SK-N-SH (cell line): Measurements from ENCODE around the gene STX7. TPM values are rescaled to one million over a fixed set of nuclear protein-coding genes. Genes with fewer than 3 reads are reported as not detected.

Source experiments
- CTCF ChIA-PET: fragments of 300-600, 350-600 bp; formaldehyde crosslinking; extraction: SDS; loops from one replicate; lab custom pipeline; 2021; lab: Yijun Ruan, JAX
- POLR2A ChIA-PET: fragments of 350-600 bp; sonication (Branson Sonifier 250); formaldehyde crosslinking; extraction: SDS; loops from one replicate; lab custom pipeline; 2020; ENCODE audit warnings: antibody characterized with exemption, inconsistent platforms; lab: Yijun Ruan, JAX
- DNase-seq: peaks from one replicate; pipeline ENCODE4 v3.0.0; 2012
- H2AFZ ChIP-seq: fragments of 200-600 bp; sonication (generic); 2 replicates; pipeline ENCODE4 v1.8.1; 2016; ENCODE audit warnings: antibody characterized with exemption, mild to moderate bottlenecking, low read depth
- H3F3A ChIP-seq: fragments of 200-600 bp; sonication (generic); replicated peaks from 2 replicates; pipeline ENCODE3; 2016; ENCODE audit warnings: antibody characterized with exemption, mild to moderate bottlenecking; ENCODE audit not compliant: insufficient read depth
- H3K27ac ChIP-seq, 2 experiments: fragments of 200-500 bp in 1 of 2; fragments of 200-600 bp in 1 of 2; sonication (Bioruptor generic) in 1 of 2; sonication (generic), shearing (Covaris generic) in 1 of 2; 2 replicates each; pipeline versions ENCODE4 v1.5.1 to v1.6.1; 2014 to 2016; ENCODE audit warnings: low read depth in 2 of 2, inconsistent platforms in 1 of 2, low read length in 1 of 2, mild to moderate bottlenecking in 1 of 2, mixed read lengths in 1 of 2
- H3K27me3 ChIP-seq: fragments of 200-600 bp; sonication (generic), shearing (Covaris generic); 2 replicates; pipeline ENCODE4 v1.6.1; 2016; ENCODE audit warnings: mixed run types; ENCODE audit not compliant: insufficient read depth
- H3K36me3 ChIP-seq, 2 experiments: fragments of 200-500 bp in 1 of 2; fragments of 200-600 bp in 1 of 2; sonication (Bioruptor generic) in 1 of 2; sonication (generic) in 1 of 2; replicated peaks in 1 of 2; 2 replicates each; pipeline versions ENCODE3 to v1.5.1; 2014 to 2016; ENCODE audit warnings: low read length in 1 of 2, mild to moderate bottlenecking in 1 of 2; ENCODE audit not compliant: insufficient read depth in 2 of 2, control insufficient read depth in 1 of 2
- H3K4me1 ChIP-seq, 2 experiments: fragments of 200-500 bp in 1 of 2; fragments of 200-600 bp in 1 of 2; sonication (Bioruptor generic) in 1 of 2; sonication (generic), shearing (Covaris generic) in 1 of 2; 2 replicates each; pipeline versions ENCODE4 v1.5.1 to v1.6.1; 2014 to 2016; ENCODE audit warnings: low read depth in 1 of 2, low read length in 1 of 2, mixed run types in 1 of 2; ENCODE audit not compliant: insufficient read depth in 2 of 2, control insufficient read depth in 1 of 2
- H3K4me2 ChIP-seq: fragments of 200-600 bp; sonication (generic), shearing (Covaris generic); 2 replicates; pipeline ENCODE4 v1.6.1; 2017; ENCODE audit warnings: mixed run types
- H3K4me3 ChIP-seq, 2 experiments: fragments of 200-500 bp in 1 of 2; fragments of 200-600 bp in 1 of 2; sonication (Bioruptor generic) in 1 of 2; sonication (generic), shearing (Covaris generic) in 1 of 2; 2 replicates each; pipeline versions ENCODE4 v1.5.1 to v1.8.1; 2014 to 2016; ENCODE audit warnings: low read depth in 2 of 2, inconsistent platforms in 1 of 2, low read length in 1 of 2, mild to moderate bottlenecking in 1 of 2, mixed read lengths in 1 of 2, moderate library complexity in 1 of 2
- H3K79me2 ChIP-seq: fragments of 200-600 bp; sonication (generic); 2 replicates; pipeline ENCODE4 v1.8.1; 2017; ENCODE audit warnings: mild to moderate bottlenecking; ENCODE audit not compliant: insufficient read depth
- H3K9ac ChIP-seq: fragments of 200-600 bp; sonication (generic); 2 replicates; pipeline ENCODE4 v1.6.1; 2017; ENCODE audit warnings: mixed run types
- H3K9me2 ChIP-seq: fragments of 200-600 bp; sonication (generic); 2 replicates; pipeline ENCODE4 v1.6.1; 2017; ENCODE audit warnings: mixed run types
- H3K9me3 ChIP-seq: fragments of 200-600 bp; sonication (generic); 2 replicates; pipeline ENCODE4 v1.6.1; 2017; ENCODE audit warnings: mixed run types, mild to moderate bottlenecking, moderate library complexity
- H4K20me1 ChIP-seq: fragments of 200-600 bp; sonication (generic); 2 replicates; pipeline ENCODE4 v1.6.1; 2017; ENCODE audit warnings: mild to moderate bottlenecking, mixed run types; ENCODE audit not compliant: insufficient read depth
- CHD2 ChIP-seq: fragments of 150-350 bp; IDR thresholded peaks from 2 replicates; pipeline ENCODE4 v1.6.1; 2018; ENCODE audit warnings: low read length; ENCODE audit not compliant: partially characterized antibody
- ELF1 ChIP-seq: IDR thresholded peaks from 2 replicates; pipeline ENCODE4 v1.4.0; 2012
- EP300 ChIP-seq, 2 experiments: IDR thresholded peaks; 2 replicates each; pipeline versions ENCODE4 v1.4.0 to v1.6.1; 2012; ENCODE audit warnings: borderline replicate concordance in 1 of 2, low read depth in 1 of 2, low read length in 1 of 2
- EZH2phosphoT487 ChIP-seq: fragments of 200-600 bp; sonication (generic); IDR thresholded peaks from 2 replicates; pipeline ENCODE4 v1.6.1; 2017; ENCODE audit warnings: low read depth, mixed run types, mild to moderate bottlenecking, antibody characterized with exemption, moderate library complexity, borderline replicate concordance
- FOSL2 ChIP-seq: IDR thresholded peaks from 2 replicates; pipeline ENCODE4 v1.4.0; 2012; ENCODE audit warnings: low read depth, mild to moderate bottlenecking, moderate library complexity, borderline replicate concordance
- FOXJ3 ChIP-seq: sonication (generic); formaldehyde crosslinking; IDR thresholded peaks from 2 replicates; pipeline ENCODE4 v1.5.1; 2020; ENCODE audit warnings: mild to moderate bottlenecking, missing genetic modification reagents
- GABPA ChIP-seq: IDR thresholded peaks from 2 replicates; pipeline ENCODE4 v1.4.0; 2012; ENCODE audit warnings: low read depth, mild to moderate bottlenecking
- JUND ChIP-seq: IDR thresholded peaks from 2 replicates; pipeline ENCODE4 v1.4.0; 2012
- MEF2A ChIP-seq: IDR thresholded peaks from 2 replicates; pipeline ENCODE4 v1.4.0; 2012; ENCODE audit warnings: low read depth, borderline replicate concordance
- MXI1 ChIP-seq: IDR thresholded peaks from 2 replicates; pipeline ENCODE4 v1.6.1; 2012; ENCODE audit warnings: mild to moderate bottlenecking, low read depth, low read length, improper control_type of control experiment
- REST ChIP-seq: IDR thresholded peaks from 2 replicates; pipeline ENCODE4 v1.6.1; 2012; ENCODE audit warnings: mild to moderate bottlenecking, low read depth, low read length, moderate library complexity
- RXRA ChIP-seq: IDR thresholded peaks from 2 replicates; pipeline ENCODE4 v1.4.0; 2012; ENCODE audit warnings: low read depth, mild to moderate bottlenecking, borderline replicate concordance
- SMC3 ChIP-seq: IDR thresholded peaks from 2 replicates; pipeline ENCODE4 v1.6.1; 2012; ENCODE audit warnings: low read depth, low read length, improper control_type of control experiment
- TCF12 ChIP-seq: IDR thresholded peaks from 2 replicates; pipeline ENCODE4 v1.4.0; 2012
- USF2 ChIP-seq: fragments of 150-350 bp; IDR thresholded peaks from 2 replicates; pipeline ENCODE4 v1.6.1; 2017; ENCODE audit warnings: antibody characterized with exemption, low read length, low read depth, borderline replicate concordance
- YY1 ChIP-seq: IDR thresholded peaks from 2 replicates; pipeline ENCODE4 v1.4.0; 2012; ENCODE audit warnings: low read depth, mild to moderate bottlenecking
- WGBS: methylation state at CpG from one replicate; pipeline ENCODE4 v1.1.6; 2017; ENCODE audit warnings: low lambda C conversion rate; 5-methylcytosine and 5-hydroxymethylcytosine counted together
- polyA plus RNA-seq, 3 experiments: library from polyadenylated mRNA; depleted of rRNA; stranded (reverse); fragments of >200 nt; gene quantifications; 2 replicates each; pipeline ENCODE4 v1.2.3, GENCODE V29; 2012
- TF ChIP-seq, protein P1 (sequence below): fragments of 200-600 bp; sonication (generic); IDR thresholded peaks from 2 replicates; pipeline ENCODE4 v1.6.1; 2017; ENCODE audit warnings: antibody characterized with exemption, mild to moderate bottlenecking, moderate library complexity
- TF ChIP-seq, protein P2 (sequence below): IDR thresholded peaks from 2 replicates; pipeline ENCODE4; 2012

STX7 gene
- polyA plus RNA-seq, 1 of the 3 experiments (the other 2 are of a cell fraction): 12.8 TPM

GRCh38 chr6:132552372-132552771 lies 39.5 kb upstream of the STX7 start, which contains the start of gene TAAR8:
Gene TAAR8, plus strand, starts transcription at chr6:132552672. Its CDS starts 21 bp downstream, at chr6:132552693.
- H3K27me3 ChIP-seq: peaks cover 18% of the 10 kb centered on the region
- no peak within 1 kb of the TSS for H3K4me3 ChIP-seq
- no peaks in the 10 kb centered on the region for H3K36me3 ChIP-seq
- no peak within 1 kb of the TSS for H2AFZ ChIP-seq
- H3K9me3 ChIP-seq: no peaks in the 10 kb centered on the region
- H3K9me2 ChIP-seq: no peaks in the 10 kb centered on the region
- CTCF ChIA-PET: interaction anchor here (1.5 to 2.9 kb wide), 3 partner anchors 11 to 273 kb away, joined by 3 to 11 read pairs (median 4); no protein-coding TSS in a partner anchor
- no peak within 1 kb of the TSS for H3K9ac ChIP-seq
- no peak within 1 kb of the TSS for H3K27ac ChIP-seq
- no peaks in the 10 kb centered on the region for H3K79me2 ChIP-seq
- no peak within 1 kb of the TSS for H3K4me2 ChIP-seq
- DNase-seq: no peak
- no peaks in the 10 kb centered on the region for H3K4me1 ChIP-seq
- no peaks in the 10 kb centered on the region for H4K20me1 ChIP-seq
- POLR2A ChIA-PET: no interaction called here
- 5% methylated on average over 2 of the region's 2 CpGs for WGBS
- TF ChIP-seq FOSL2 (no peak), EZH2phosphoT487 (no peak)
- no peaks in the 10 kb centered on the region for H3F3A ChIP-seq

- Histone ChIP-seq H3K27me3 (peaks cover 18% of the 10 kb centered on the region), H3K4me3 (no peak overlapping the region), H3K9me3 (no peaks in the 10 kb centered on the region), H3K4me2 (no peak overlapping the region), H3K36me3 (no peaks in the 10 kb centered on the region), H3K9me2 (no peaks in the 10 kb centered on the region), H4K20me1 (no peaks in the 10 kb centered on the region), H3K9ac (no peak overlapping the region), H3F3A (no peaks in the 10 kb centered on the region), H3K27ac (no peak overlapping the region), H2AFZ (no peak overlapping the region), H3K79me2 (no peaks in the 10 kb centered on the region), H3K4me1 (no peaks in the 10 kb centered on the region)
- WGBS: 0% methylated on average over 4 of the region's 4 CpGs
- TF ChIP-seq FOXJ3 (CRISPR knock-in tag) (no peak), RXRA (no peak), CHD2 (no peak), TCF12 (no peak), ELF1 (no peak), JUND (no peak), GABPA (no peak), SMC3 (no peak), REST (no peak), EP300 (IDR thresholded peaks at IDR 0.05; ENCODE audit: borderline replicate concordance in 1 of 2, low read depth in 1 of 2, low read length in 1 of 2) (no peak), USF2 (no peak), YY1 (no peak), MXI1 (no peak), MEF2A (no peak)
- TF ChIP-seq, protein P1, sequence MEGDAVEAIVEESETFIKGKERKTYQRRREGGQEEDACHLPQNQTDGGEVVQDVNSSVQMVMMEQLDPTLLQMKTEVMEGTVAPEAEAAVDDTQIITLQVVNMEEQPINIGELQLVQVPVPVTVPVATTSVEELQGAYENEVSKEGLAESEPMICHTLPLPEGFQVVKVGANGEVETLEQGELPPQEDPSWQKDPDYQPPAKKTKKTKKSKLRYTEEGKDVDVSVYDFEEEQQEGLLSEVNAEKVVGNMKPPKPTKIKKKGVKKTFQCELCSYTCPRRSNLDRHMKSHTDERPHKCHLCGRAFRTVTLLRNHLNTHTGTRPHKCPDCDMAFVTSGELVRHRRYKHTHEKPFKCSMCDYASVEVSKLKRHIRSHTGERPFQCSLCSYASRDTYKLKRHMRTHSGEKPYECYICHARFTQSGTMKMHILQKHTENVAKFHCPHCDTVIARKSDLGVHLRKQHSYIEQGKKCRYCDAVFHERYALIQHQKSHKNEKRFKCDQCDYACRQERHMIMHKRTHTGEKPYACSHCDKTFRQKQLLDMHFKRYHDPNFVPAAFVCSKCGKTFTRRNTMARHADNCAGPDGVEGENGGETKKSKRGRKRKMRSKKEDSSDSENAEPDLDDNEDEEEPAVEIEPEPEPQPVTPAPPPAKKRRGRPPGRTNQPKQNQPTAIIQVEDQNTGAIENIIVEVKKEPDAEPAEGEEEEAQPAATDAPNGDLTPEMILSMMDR: no peak
- TF ChIP-seq, protein P2, sequence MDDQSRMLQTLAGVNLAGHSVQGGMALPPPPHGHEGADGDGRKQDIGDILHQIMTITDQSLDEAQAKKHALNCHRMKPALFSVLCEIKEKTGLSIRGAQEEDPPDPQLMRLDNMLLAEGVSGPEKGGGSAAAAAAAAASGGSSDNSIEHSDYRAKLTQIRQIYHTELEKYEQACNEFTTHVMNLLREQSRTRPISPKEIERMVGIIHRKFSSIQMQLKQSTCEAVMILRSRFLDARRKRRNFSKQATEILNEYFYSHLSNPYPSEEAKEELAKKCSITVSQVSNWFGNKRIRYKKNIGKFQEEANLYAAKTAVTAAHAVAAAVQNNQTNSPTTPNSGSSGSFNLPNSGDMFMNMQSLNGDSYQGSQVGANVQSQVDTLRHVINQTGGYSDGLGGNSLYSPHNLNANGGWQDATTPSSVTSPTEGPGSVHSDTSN: no peak
- ChIA-PET POLR2A (no interaction called here), CTCF (interaction anchor here (2.9 kb wide), 1 partner anchor 21 kb away, joined by 11 read pairs; no protein-coding TSS in a partner anchor)
- DNase-seq: no peak
Observed at GRCh38 chr6:132551214-132551613, 38.3 kb upstream of the STX7 start.
